HCT116 (cell line): ENCODE data around the gene AK2. TPM values are rescaled to one million over a fixed set of nuclear protein-coding genes. Genes with fewer than 3 reads are reported as not detected.

ENCODE experiments used
- ATAC-seq: fragments of 200-7000 bp; cut with Tn5 transposase; 2 replicates; pipeline ENCODE4 v1.9.1; 2020; ENCODE audit warnings: mild to moderate bottlenecking, moderate library complexity
- BruUV-seq: library from RNA; stranded (reverse); fragments of 400-500 nt; replicated peaks from 2 replicates; lab custom pipeline; 2021; lab: Mats Ljungman, UMichigan
- CTCF ChIA-PET: fragments of 300-600 bp; sonication (Branson Sonifier 250); formaldehyde crosslinking; loops from one replicate; lab custom pipeline; 2021; ENCODE audit warnings: antibody characterized with exemption; lab: Charles Lee
- POLR2A ChIA-PET: fragments of 300-600, 350-600 bp; sonication (Branson Sonifier 250); formaldehyde crosslinking; loops from one replicate; lab custom pipeline; 2021; ENCODE audit warnings: antibody characterized with exemption; lab: Charles Lee
- RAD21 ChIA-PET, 2 experiments: fragments of 300-600 bp; sonication (Branson Sonifier 250); formaldehyde crosslinking; loops; one replicate each; lab custom pipeline; 2023; ENCODE audit warnings: low total read pairs in 2 of 2; ENCODE audit not compliant: uncharacterized antibody in 2 of 2, unreplicated experiment in 2 of 2, low non-redundant PET in 1 of 2; lab: Charles Lee
- DNase-seq: peaks from one replicate; pipeline ENCODE4 v3.0.0-alpha.2; 2010; ENCODE audit warnings: low read depth, low spot score
- H2AFZ ChIP-seq: fragments of 200-600 bp; shearing (Covaris generic), sonication (generic); 2 replicates; pipeline ENCODE4 v1.6.1; 2017; ENCODE audit warnings: low read depth, mixed run types, mixed read lengths, antibody characterized with exemption, low read length; ENCODE audit not compliant: poor library complexity, severe bottlenecking
- H3K27ac ChIP-seq: 2 replicates; pipeline ENCODE4 v1.5.1; 2012; ENCODE audit warnings: low read depth, low read length
- H3K27me3 ChIP-seq: fragments of 200-600 bp; sonication (generic); 2 replicates; pipeline ENCODE4 v1.6.1; 2016; ENCODE audit warnings: mixed run types, low read length, mixed read lengths; ENCODE audit not compliant: insufficient read depth
- H3K36me3 ChIP-seq, 2 experiments: fragments of 200-500 bp in 1 of 2; fragments of 200-600 bp in 1 of 2; sonication (Bioruptor generic) in 1 of 2; sonication (generic) in 1 of 2; 2 replicates each; pipeline versions ENCODE4 v1.5.1 to v1.6.1; 2014 to 2016; ENCODE audit warnings: low read length in 2 of 2, inconsistent platforms in 1 of 2, mixed read lengths in 1 of 2, mixed run types in 1 of 2; ENCODE audit not compliant: insufficient read depth in 2 of 2, control insufficient read depth in 1 of 2
- H3K4me1 ChIP-seq, 2 experiments: fragments of 200-600 bp in 1 of 2; sonication (generic) in 1 of 2; 2 replicates each; pipeline versions ENCODE4 v1.5.1 to v1.6.1; 2012 to 2017; ENCODE audit warnings: low read length in 2 of 2, inconsistent platforms in 1 of 2, mild to moderate bottlenecking in 1 of 2, mixed read lengths in 1 of 2, mixed run types in 1 of 2, moderate library complexity in 1 of 2; ENCODE audit not compliant: insufficient read depth in 2 of 2, control insufficient read depth in 1 of 2
- H3K4me2 ChIP-seq: fragments of 200-600 bp; sonication (generic); 2 replicates; pipeline ENCODE4 v1.6.1; 2017; ENCODE audit warnings: mixed run types, low read length, mixed read lengths
- H3K4me3 ChIP-seq, 2 experiments: fragments of 200-600 bp in 1 of 2; sonication (generic) in 1 of 2; replicated peaks in 1 of 2; 2 replicates each; pipeline ENCODE4 v1.5.1; 2011 to 2016; ENCODE audit warnings: low read length in 2 of 2, control low read depth in 1 of 2, low read depth in 1 of 2, mild to moderate bottlenecking in 1 of 2, mixed read lengths in 1 of 2, mixed run types in 1 of 2
- H3K79me2 ChIP-seq: fragments of 200-600 bp; sonication (generic); 2 replicates; pipeline ENCODE4 v1.6.1; 2017; ENCODE audit warnings: mild to moderate bottlenecking, mixed run types, low read length, moderate library complexity, mixed read lengths; ENCODE audit not compliant: insufficient read depth
- H3K9ac ChIP-seq: fragments of 200-600 bp; sonication (generic); 2 replicates; pipeline ENCODE4 v1.6.1; 2016; ENCODE audit warnings: low read length, mixed read lengths
- H3K9me2 ChIP-seq: fragments of 200-600 bp; sonication (generic), shearing (Covaris generic); 2 replicates; pipeline ENCODE4 v1.6.1; 2017; ENCODE audit warnings: mixed run types, mild to moderate bottlenecking, moderate library complexity; ENCODE audit not compliant: insufficient read depth
- H3K9me3 ChIP-seq, 2 experiments: fragments of 200-500 bp in 1 of 2; fragments of 200-600 bp in 1 of 2; sonication (Bioruptor generic) in 1 of 2; sonication (generic) in 1 of 2; 2 replicates each; pipeline ENCODE4 v1.6.1; 2014 to 2017; ENCODE audit warnings: low read length in 2 of 2, mixed read lengths in 2 of 2, inconsistent platforms in 1 of 2, low read depth in 1 of 2, mild to moderate bottlenecking in 1 of 2, mixed run types in 1 of 2, moderate library complexity in 1 of 2; ENCODE audit not compliant: control insufficient read depth in 1 of 2, insufficient read depth in 1 of 2
- H4K20me1 ChIP-seq: fragments of 200-600 bp; sonication (generic), shearing (Covaris generic); 2 replicates; pipeline ENCODE4 v1.6.1; 2017; ENCODE audit warnings: mixed run types, mild to moderate bottlenecking, moderate library complexity; ENCODE audit not compliant: insufficient read depth
- CBX3 ChIP-seq: IDR thresholded peaks from 2 replicates; pipeline ENCODE4 v1.6.1; 2012; ENCODE audit warnings: low read depth
- ELF1 ChIP-seq: IDR thresholded peaks from 2 replicates; pipeline ENCODE4 v1.6.1; 2012; ENCODE audit warnings: low read depth, borderline replicate concordance
- EZH2phosphoT487 ChIP-seq: fragments of 200-600 bp; IDR thresholded peaks from 2 replicates; pipeline ENCODE4 v1.6.1; 2018; ENCODE audit warnings: antibody characterized with exemption, borderline replicate concordance
- SRF ChIP-seq: IDR thresholded peaks from 2 replicates; pipeline ENCODE4 v1.6.1; 2012; ENCODE audit warnings: low read depth
- ZFX ChIP-seq: fragments of 450-650 bp; IDR thresholded peaks from 2 replicates; pipeline ENCODE4 v1.6.1; 2017
- ZNF274 ChIP-seq: fragments of 200-500 bp; sonication (Bioruptor generic); IDR thresholded peaks from 2 replicates; pipeline ENCODE4 v1.6.1; 2014; ENCODE audit warnings: mild to moderate bottlenecking, low read depth, low read length, inconsistent platforms
- intact Hi-C: fragments of 100-400 bp; cut with micrococcal nuclease; formaldehyde crosslinking; loops from 2 replicates; pipeline ENCODE4 v1.10.0; 2022
- total RNA-seq: library from RNA; stranded (reverse); gene quantifications from one replicate; pipeline ENCODE4 v1.2.1, GENCODE V29; 2021; ENCODE audit not compliant: unreplicated experiment
- TF ChIP-seq, protein P1 (sequence below): IDR thresholded peaks from 2 replicates; pipeline ENCODE4 v1.6.1; 2011; ENCODE audit warnings: mild to moderate bottlenecking, low read length, moderate library complexity; ENCODE audit not compliant: insufficient replicate concordance; ENCODE audit errors: extremely low read depth
- TF ChIP-seq, protein P2 (sequence below): IDR thresholded peaks from 2 replicates; pipeline ENCODE4 v1.6.1; 2012; ENCODE audit warnings: low read depth

AK2 gene
- total RNA-seq, 1 experiment from 2014 or later = 233 TPM

DNA sequence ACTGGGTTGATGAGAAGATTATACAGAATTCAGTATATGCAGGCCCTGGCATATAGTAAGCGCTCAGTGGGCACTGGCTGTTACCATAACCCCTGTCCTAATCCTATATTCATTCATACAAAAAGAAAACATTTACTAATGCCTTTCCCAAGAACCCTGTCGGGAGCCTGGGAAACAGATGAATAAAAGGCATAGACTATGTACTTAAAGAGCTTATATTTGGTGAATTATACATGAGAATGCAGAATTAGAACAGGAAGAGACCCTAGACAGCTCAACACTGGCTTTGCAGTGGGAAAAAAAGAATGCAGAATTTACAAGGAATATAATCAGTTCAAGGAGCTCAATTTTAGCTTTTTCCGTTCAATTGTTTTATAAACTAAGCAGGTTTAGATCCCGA lies 10.9 kb downstream of the AK2 start:
- no TSS peak for BruUV-seq
- H3K9me2 ChIP-seq = no peaks in the 10 kb centered on the region
- H3K27ac ChIP-seq = no peak overlapping the region
- no peak overlapping the region for H3K4me3 ChIP-seq
- no peak overlapping the region for H2AFZ ChIP-seq
- DNase-seq (no peak), ATAC-seq (no peak)
- 0 out of 4 replicates have a peak, but pooled peaks cover 0 to 6% of the 10 kb centered on the region in 2 experiments for H3K4me1 ChIP-seq
- H4K20me1 ChIP-seq = peaks cover 15% of the 10 kb centered on the region; the same call in 1 of the 2 replicates
- H3K27me3 ChIP-seq = no peaks in the 10 kb centered on the region
- no peak overlapping the region for H3K9ac ChIP-seq
- RAD21 ChIA-PET = no interaction called here
- CTCF ChIA-PET = no interaction called here
- intact Hi-C loops = no loop called here
- no peak overlapping the region for H3K4me2 ChIP-seq
- H3K36me3 ChIP-seq = peaks cover 23 to 28% of the 10 kb centered on the region in 2 experiments
- no peaks in the 10 kb centered on the region for H3K9me3 ChIP-seq
- TF ChIP-seq EZH2phosphoT487 = no peak
- no peak for TF ChIP-seq CBX3
- TF ChIP-seq SRF = no peak
- TF ChIP-seq, protein P1, sequence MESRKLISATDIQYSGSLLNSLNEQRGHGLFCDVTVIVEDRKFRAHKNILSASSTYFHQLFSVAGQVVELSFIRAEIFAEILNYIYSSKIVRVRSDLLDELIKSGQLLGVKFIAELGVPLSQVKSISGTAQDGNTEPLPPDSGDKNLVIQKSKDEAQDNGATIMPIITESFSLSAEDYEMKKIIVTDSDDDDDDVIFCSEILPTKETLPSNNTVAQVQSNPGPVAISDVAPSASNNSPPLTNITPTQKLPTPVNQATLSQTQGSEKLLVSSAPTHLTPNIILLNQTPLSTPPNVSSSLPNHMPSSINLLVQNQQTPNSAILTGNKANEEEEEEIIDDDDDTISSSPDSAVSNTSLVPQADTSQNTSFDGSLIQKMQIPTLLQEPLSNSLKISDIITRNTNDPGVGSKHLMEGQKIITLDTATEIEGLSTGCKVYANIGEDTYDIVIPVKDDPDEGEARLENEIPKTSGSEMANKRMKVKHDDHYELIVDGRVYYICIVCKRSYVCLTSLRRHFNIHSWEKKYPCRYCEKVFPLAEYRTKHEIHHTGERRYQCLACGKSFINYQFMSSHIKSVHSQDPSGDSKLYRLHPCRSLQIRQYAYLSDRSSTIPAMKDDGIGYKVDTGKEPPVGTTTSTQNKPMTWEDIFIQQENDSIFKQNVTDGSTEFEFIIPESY = no peak
- no peak for TF ChIP-seq ELF1
- TF ChIP-seq ZNF274 = no peak
- TF ChIP-seq, protein P2, sequence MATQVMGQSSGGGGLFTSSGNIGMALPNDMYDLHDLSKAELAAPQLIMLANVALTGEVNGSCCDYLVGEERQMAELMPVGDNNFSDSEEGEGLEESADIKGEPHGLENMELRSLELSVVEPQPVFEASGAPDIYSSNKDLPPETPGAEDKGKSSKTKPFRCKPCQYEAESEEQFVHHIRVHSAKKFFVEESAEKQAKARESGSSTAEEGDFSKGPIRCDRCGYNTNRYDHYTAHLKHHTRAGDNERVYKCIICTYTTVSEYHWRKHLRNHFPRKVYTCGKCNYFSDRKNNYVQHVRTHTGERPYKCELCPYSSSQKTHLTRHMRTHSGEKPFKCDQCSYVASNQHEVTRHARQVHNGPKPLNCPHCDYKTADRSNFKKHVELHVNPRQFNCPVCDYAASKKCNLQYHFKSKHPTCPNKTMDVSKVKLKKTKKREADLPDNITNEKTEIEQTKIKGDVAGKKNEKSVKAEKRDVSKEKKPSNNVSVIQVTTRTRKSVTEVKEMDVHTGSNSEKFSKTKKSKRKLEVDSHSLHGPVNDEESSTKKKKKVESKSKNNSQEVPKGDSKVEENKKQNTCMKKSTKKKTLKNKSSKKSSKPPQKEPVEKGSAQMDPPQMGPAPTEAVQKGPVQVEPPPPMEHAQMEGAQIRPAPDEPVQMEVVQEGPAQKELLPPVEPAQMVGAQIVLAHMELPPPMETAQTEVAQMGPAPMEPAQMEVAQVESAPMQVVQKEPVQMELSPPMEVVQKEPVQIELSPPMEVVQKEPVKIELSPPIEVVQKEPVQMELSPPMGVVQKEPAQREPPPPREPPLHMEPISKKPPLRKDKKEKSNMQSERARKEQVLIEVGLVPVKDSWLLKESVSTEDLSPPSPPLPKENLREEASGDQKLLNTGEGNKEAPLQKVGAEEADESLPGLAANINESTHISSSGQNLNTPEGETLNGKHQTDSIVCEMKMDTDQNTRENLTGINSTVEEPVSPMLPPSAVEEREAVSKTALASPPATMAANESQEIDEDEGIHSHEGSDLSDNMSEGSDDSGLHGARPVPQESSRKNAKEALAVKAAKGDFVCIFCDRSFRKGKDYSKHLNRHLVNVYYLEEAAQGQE = no peak
- no peak for TF ChIP-seq ZFX
- POLR2A ChIA-PET = interaction anchor here (0.9 kb wide), 1 partner anchor 18 kb away, joined by 4 read pairs; no protein-coding TSS in a partner anchor
- H3K79me2 ChIP-seq = peaks cover 98% of the 10 kb centered on the region
